ENCODE measurements around the gene MYO7A.

- TF ChIP-seq CTCF (IDR thresholded peaks at IDR 0.05; ENCODE audit: borderline replicate concordance, extremely low read depth, low read length, poor library complexity, severe bottlenecking) = no peak
- TF ChIP-seq EZH2 (IDR thresholded peaks at IDR 0.05; ENCODE audit: borderline replicate concordance, low read depth, low read length, severe bottlenecking) = no peak
These were observed 14.0 kb upstream of the MYO7A start for GRCh38 chr11:77114089-77114463.

Measured in DND-41 (cell line).